ENCODE measurements around the gene SKAP1. TPM values are rescaled to one million over a fixed set of nuclear protein-coding genes. Genes with fewer than 3 reads are reported as not detected.
"Not testable (repeated sequence)": the region's sequence is repeated elsewhere in the genome, so short reads cannot be mapped to it uniquely, and the experiment has no call there.

The SKAP1 gene
- total RNA-seq, 2 donors from 2014 or later: 136 to 138 TPM

DNA sequence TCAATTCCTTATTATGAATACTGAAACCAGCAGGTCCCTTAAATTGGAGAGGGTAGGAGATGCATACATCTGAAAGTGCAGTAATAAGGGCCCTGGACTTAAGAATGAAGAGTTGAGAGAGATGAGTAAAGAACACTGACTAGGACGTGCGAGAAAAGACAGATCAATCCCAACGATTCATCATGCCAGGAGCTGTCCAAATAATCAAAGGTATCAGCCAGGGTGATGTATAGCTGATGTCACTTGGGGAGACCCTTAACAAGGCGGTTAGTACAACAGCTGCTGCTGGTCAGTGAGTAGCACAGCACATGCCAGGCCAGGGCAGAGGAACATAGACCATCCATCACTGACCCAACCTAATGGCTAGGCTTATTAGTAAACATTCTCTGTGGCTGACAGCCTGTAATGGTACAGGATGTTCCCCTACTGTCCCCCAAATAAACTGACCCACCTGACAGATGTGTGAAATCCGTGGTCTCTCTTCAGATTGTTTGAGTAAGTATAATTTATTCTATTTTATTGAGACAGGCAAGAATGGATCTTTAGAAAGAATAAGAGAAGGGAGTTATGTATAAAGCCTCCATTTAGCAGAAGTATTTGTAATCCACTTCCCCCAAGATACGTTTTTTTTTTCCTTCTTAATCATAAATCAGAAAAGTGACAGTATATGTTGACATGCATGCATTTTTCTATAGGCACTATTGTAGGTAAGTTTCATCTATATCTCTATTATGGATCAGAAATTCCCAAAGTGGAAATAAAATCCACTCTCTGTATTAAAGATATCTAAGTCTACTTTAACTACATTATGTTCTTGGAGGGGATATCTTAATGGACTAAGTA, 204.1 kb downstream of the SKAP1 start:
- Mint-ChIP-seq H3K4me1 (peaks cover 20% of the 10 kb centered on the region), H3K4me3 (no peak overlapping the region), H3K27me3 (no peaks in the 10 kb centered on the region), H3K36me3 (ENCODE audit: low read depth) (no peaks in the 10 kb centered on the region), H3K27ac (peak overlapping the region; percentile 43)
- DNase-seq (no peak), ATAC-seq (no peak)
- H3K9me3 ChIP-seq (ENCODE audit: control insufficient read depth, low read length, poor library complexity, severe bottlenecking): no peaks in the 10 kb centered on the region

DNA sequence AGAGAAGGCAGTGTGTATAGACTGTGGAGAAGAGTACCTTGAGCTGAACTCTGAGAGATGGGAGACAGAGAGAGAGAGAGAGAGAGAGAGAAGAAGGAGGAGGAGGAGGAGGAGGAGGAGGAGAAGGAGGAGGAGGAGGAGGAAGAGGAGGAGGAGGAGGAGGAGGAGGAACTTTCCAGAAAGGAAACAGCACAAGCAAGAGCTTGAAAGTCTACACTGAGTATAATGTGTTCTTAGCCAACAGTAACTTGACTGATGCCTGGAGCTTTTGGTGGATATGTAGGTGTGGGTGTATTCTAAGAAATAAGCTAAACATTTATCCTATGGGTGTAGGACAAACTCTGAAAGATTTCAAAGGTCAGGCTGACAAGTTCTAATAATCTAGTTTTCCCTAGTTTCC, 206.1 kb downstream of the SKAP1 start:
- Mint-ChIP-seq H3K27ac (no peak overlapping the region), H3K36me3 (ENCODE audit: low read depth) (no peaks in the 10 kb centered on the region), H3K4me3 (no peak overlapping the region), H3K27me3 (no peaks in the 10 kb centered on the region), H3K4me1 (peaks cover 25% of the 10 kb centered on the region)
- H3K9me3 ChIP-seq (ENCODE audit: control insufficient read depth, low read length, poor library complexity, severe bottlenecking): no peaks in the 10 kb centered on the region
- no peak for ATAC-seq
- DNase-seq: no peak

DNA sequence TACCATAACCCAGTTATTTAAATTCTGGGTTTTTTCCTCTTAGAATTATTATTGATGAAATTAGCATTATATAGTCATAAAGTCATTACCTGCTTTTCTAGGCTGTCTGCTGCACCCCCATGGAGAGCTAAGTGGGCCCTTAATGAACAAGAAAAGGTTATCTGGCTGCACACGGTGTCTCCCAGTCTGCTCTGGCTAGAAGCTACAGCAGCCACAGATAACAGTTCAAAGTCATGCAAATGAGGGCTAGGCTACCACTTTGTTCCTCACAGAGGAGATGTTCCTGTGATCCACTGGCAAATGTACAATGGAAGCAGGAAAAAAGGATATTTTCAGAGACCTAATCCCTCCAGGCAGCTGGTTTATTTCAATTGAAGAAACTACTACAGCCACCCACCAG, 210.4 kb downstream of the SKAP1 start:
- no peak overlapping the region for H3K4me3 Mint-ChIP-seq
- ATAC-seq: no peak
- H3K27me3 Mint-ChIP-seq: no peaks in the 10 kb centered on the region
- no peaks in the 10 kb centered on the region for H3K36me3 Mint-ChIP-seq (ENCODE audit: low read depth)
- H3K27ac Mint-ChIP-seq: no peak overlapping the region
- no peaks in the 10 kb centered on the region for H3K9me3 ChIP-seq (ENCODE audit: control insufficient read depth, low read length, poor library complexity, severe bottlenecking)
- peaks cover 22% of the 10 kb centered on the region for H3K4me1 Mint-ChIP-seq
- no peak for DNase-seq

DNA sequence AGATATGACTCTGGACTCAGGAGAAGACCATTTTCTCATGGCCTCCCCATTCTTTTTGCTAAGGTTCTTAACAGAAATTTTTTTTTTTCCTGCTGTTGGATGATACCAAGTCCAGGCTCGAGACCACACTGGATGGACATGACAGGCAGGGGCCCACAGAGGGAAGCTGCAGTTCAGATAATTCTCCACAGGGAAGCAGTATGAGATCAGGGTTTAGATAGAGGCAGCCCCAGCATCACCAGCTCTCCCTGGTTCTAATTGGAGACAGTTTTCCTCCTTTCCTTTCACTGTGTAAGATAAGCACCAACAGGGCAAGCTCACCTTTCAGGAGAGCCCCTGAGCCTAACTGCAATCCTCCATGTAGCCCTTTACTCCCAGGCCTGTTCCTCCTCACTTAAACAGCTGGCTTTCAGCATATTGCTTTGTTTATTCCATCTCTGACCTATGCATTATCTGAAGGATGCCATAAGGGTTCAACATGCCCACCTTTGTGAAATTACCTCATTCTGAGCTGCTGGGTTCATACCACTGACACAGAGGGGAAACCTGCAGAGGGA, 214.4 kb downstream of the SKAP1 start:
- DNase-seq (no peak), ATAC-seq (no peak)
- Mint-ChIP-seq H3K36me3 (ENCODE audit: low read depth) (no peaks in the 10 kb centered on the region), H3K4me1 (peaks cover 28% of the 10 kb centered on the region), H3K27ac (no peak overlapping the region), H3K27me3 (no peaks in the 10 kb centered on the region), H3K4me3 (no peak overlapping the region)
- H3K9me3 ChIP-seq (ENCODE audit: control insufficient read depth, low read length, poor library complexity, severe bottlenecking): no peaks in the 10 kb centered on the region

DNA sequence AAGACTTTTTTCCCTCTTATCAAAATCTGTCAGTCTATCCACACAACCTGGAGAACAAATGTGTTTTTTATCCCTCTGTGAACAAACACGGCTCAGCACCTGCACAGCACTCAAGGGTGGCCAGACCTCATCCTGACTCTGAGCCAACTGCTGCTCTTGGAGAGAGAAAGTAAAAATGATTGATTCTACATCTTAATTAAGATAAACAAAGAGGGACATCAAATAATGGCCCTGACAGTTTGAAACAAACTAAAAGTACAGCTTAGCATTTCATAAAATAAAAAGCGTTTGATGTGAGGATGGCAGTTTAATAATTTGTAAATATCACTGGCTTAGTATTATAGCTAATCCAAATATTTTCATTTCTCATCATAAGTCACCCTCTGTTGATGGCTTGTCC, 216.2 kb downstream of the SKAP1 start:
- Mint-ChIP-seq H3K4me1 (peaks cover 31% of the 10 kb centered on the region), H3K4me3 (no peak overlapping the region), H3K36me3 (ENCODE audit: low read depth) (no peaks in the 10 kb centered on the region), H3K27me3 (no peaks in the 10 kb centered on the region), H3K27ac (no peak overlapping the region)
- H3K9me3 ChIP-seq (ENCODE audit: control insufficient read depth, low read length, poor library complexity, severe bottlenecking): no peaks in the 10 kb centered on the region
- DNase-seq (no peak), ATAC-seq (no peak)

DNA sequence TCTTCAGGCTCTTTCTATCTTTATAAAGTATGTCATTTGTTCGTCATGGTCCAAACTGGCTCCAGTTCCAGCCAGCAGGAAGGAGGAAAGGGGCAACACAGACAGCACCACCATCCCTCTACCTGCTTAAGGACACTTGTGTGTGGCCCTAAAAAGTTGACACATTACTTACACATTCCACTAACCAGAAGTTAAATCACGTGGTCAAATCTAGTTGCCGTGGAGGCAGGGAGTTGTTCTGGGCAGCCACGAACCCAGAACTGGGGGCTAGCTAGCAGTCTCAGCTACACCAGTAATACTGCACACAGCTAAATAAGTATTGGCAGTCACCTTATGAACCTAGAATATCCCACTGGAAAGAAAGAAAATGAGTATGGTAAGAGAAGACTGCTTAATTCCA, 218.2 kb downstream of the SKAP1 start:
- H3K9me3 ChIP-seq (ENCODE audit: control insufficient read depth, low read length, poor library complexity, severe bottlenecking): no peaks in the 10 kb centered on the region
- ATAC-seq (no peak), DNase-seq (no peak)
- H3K36me3 Mint-ChIP-seq (ENCODE audit: low read depth): no peaks in the 10 kb centered on the region
- peak overlapping the region; percentile 61 for H3K27ac Mint-ChIP-seq
- H3K27me3 Mint-ChIP-seq: no peaks in the 10 kb centered on the region
- no peak overlapping the region for H3K4me3 Mint-ChIP-seq
- H3K4me1 Mint-ChIP-seq: peaks cover 26% of the 10 kb centered on the region

DNA sequence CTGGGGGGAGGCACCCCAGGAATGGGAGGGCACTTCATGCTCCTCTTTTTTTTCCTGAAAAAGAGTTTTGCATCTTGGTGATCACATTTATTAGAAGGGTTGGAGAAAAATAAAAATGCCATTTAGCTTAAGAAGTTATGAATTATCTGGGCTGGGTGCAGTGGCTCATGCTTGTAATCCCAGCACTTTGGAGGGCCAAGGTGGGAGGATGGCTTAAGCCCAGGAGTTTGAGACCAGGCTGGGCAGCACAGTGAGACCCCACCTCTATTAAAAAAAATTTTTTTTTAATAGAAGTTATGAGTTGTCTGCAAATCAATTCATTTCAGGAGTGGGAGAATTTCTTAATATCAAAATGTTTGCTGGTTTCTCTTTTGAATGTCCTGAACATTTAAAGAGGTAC, 219.0 kb downstream of the SKAP1 start:
- H3K27me3 Mint-ChIP-seq: no peaks in the 10 kb centered on the region
- H3K27ac Mint-ChIP-seq: no peak overlapping the region
- no peaks in the 10 kb centered on the region for H3K36me3 Mint-ChIP-seq (ENCODE audit: low read depth)
- ATAC-seq (no peak), DNase-seq (no peak)
- H3K9me3 ChIP-seq (ENCODE audit: control insufficient read depth, low read length, poor library complexity, severe bottlenecking): no peaks in the 10 kb centered on the region
- H3K4me1 Mint-ChIP-seq: peaks cover 25% of the 10 kb centered on the region
- H3K4me3 Mint-ChIP-seq: no peak overlapping the region

DNA sequence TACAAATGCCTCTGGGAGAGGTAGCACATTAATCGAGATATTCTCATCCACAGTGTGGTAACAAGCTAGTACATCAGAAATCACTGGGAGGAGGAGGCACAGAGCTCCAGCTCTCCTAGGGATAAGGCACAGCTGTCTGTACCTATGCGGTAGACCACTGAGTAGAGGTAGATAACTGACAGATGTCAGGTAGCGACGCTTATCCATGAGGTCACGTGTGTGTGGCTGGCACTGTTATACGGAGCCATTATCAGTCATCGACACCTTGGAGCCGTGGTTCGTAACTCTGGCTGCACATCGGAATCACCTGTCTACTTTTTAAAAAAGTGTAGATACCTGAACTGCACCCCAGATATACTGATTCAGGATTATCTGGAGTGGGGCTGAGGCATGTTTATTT, 220.0 kb downstream of the SKAP1 start:
- Mint-ChIP-seq H3K27ac (peak overlapping the region; percentile 60), H3K4me1 (peaks cover 24% of the 10 kb centered on the region), H3K27me3 (no peaks in the 10 kb centered on the region), H3K4me3 (no peak overlapping the region), H3K36me3 (ENCODE audit: low read depth) (peaks cover 3% of the 10 kb centered on the region)
- DNase-seq (no peak), ATAC-seq (no peak)
- no peaks in the 10 kb centered on the region for H3K9me3 ChIP-seq (ENCODE audit: control insufficient read depth, low read length, poor library complexity, severe bottlenecking)

DNA sequence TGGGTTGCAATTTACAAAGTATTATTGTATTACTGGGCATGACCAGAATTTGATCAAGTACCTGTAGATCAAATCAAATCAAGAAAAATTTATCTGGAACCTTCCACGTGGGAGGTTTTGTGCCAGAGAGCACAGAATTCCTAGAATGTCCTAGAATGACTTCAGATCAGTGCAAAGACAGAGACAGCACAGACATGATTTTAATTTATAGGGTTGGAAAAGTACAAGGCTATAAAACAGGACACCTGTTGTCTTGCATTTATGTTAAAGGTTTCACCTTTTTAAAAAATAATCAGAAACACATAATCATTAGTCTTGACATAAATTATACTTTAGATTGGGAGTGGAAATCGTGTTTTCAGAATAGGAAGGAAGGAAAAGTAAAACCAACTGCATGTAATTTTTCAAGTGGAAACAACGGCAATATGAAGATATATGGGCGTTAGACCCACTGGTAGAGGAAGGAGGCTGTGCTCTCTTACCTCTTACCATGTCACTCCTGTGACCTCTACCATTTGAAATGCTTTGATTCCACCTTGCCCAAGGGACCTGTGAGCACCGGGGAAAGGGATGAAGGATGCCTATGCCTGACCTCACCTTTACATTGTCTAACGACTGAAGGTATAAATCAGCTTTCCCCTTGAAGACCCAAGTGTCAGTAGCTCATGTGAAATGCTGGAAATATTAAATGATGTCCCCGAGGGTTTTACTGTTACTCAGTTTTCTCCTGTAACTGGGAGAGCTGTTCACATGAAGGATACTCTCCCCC, 222.1 kb downstream of the SKAP1 start:
- H3K27me3 Mint-ChIP-seq: no peaks in the 10 kb centered on the region
- no peak overlapping the region for H3K27ac Mint-ChIP-seq
- H3K4me1 Mint-ChIP-seq: peaks cover 24% of the 10 kb centered on the region
- peaks cover 3% of the 10 kb centered on the region for H3K36me3 Mint-ChIP-seq (ENCODE audit: low read depth)
- H3K9me3 ChIP-seq (ENCODE audit: control insufficient read depth, low read length, poor library complexity, severe bottlenecking): no peaks in the 10 kb centered on the region
- ATAC-seq (no peak), DNase-seq (no peak)
- no peak overlapping the region for H3K4me3 Mint-ChIP-seq

DNA sequence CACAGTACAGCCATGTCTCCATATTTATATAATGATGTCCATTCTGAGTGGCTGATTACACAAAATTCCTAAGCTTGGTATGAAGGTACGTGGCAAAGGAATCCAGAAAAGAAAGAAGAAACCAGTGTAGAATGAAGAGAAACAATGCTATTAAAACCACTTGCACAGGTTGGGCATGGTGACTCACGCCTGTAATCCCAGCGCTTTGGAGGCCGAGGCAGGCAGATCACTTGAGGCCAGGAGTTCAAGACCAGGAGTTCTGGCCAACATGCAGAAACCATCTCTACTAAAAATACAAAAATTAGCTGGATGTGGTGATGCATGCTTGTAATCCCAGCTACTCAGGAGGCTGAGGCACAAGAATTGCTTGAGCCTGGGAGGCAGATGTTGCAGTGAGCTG, 223.0 kb downstream of the SKAP1 start:
- ATAC-seq; H3K9me3 ChIP-seq (ENCODE audit: control insufficient read depth, low read length, poor library complexity, severe bottlenecking); H3K4me3 Mint-ChIP-seq; H3K27ac Mint-ChIP-seq; H3K36me3 Mint-ChIP-seq (ENCODE audit: low read depth); H3K27me3 Mint-ChIP-seq; DNase-seq: not testable (repeated sequence)
- H3K4me1 Mint-ChIP-seq: peaks cover 27% of the 10 kb centered on the region

DNA sequence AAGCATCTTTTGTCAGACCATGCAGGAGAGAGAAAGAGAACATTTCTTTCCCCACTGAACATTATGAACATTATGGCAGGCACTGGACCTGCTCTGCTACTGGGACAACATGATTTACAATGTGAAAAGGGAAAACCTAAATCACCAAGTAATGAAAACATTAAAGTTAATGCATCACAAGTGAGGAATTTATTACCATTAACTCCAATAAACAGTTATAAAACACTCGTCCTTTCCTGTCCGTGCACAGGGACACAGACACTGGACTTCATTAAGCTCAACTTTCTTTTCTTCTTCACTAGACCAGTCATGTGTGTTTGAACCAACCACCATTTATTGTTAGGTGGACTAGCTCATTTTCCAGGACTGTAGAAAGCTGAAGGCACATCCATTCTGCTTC, 227.1 kb downstream of the SKAP1 start:
- ATAC-seq: no peak
- Mint-ChIP-seq H3K27me3 (no peaks in the 10 kb centered on the region), H3K27ac (peak overlapping the region; percentile 8), H3K4me1 (peaks cover 34% of the 10 kb centered on the region), H3K4me3 (no peak overlapping the region), H3K36me3 (ENCODE audit: low read depth) (peaks cover 9% of the 10 kb centered on the region)
- H3K9me3 ChIP-seq (ENCODE audit: control insufficient read depth, low read length, poor library complexity, severe bottlenecking): no peaks in the 10 kb centered on the region
- no peak for DNase-seq

DNA sequence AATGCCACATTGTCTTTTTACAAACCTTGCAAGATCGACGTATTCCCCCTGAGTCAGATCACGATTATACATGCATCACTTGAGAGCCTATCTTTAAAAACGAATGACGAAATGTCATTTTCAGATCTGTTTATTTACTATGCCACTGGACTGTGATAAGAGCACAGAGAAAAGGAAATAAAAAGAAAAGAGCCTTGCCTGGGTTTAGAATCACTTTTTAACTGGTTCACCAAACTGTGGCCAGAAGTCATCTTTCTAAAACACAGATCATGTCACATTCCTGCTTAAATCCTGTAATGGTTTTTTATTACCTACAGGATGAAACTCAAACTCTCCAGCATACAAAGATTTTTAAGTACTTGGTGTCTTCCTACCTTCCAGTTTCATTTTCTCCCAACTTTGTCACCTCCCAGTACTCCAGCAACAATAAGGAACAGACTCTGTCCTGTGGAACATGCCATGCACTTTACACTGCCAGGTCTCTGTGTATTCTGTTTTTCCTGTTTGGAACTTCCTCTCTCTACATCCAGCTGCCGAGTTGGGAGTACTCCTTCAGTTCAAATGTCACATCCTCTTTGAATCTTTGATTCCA, 231.0 kb downstream of the SKAP1 start:
- Mint-ChIP-seq H3K27ac (peak overlapping the region; percentile 45), H3K36me3 (ENCODE audit: low read depth) (peaks cover 12% of the 10 kb centered on the region), H3K4me1 (peaks cover 50% of the 10 kb centered on the region), H3K4me3 (no peak overlapping the region), H3K27me3 (no peaks in the 10 kb centered on the region)
- no peak for DNase-seq
- no peak for ATAC-seq
- no peaks in the 10 kb centered on the region for H3K9me3 ChIP-seq (ENCODE audit: control insufficient read depth, low read length, poor library complexity, severe bottlenecking)

DNA sequence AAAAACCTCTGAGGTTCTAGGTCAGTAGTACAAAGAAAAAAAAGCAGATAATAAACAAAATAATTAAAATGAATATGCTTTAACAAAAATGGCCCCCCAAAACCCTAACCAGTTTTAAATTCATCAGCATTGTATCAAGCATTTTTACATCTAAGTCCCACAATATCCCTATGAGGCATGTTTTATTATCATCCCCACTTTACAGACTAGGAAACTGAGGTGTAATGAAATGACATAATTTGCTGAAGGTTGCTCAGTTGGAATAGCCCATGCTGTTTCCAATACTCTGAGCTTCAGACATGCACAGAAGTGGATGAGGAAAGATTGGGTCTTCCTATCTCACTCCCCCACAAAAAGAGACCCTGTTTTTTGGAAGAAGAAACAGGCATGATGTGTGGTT, 234.1 kb downstream of the SKAP1 start:
- no peak for DNase-seq
- H3K27ac Mint-ChIP-seq: peak overlapping the region; percentile 68
- peaks cover 15% of the 10 kb centered on the region for H3K36me3 Mint-ChIP-seq (ENCODE audit: low read depth)
- no peak overlapping the region for H3K4me3 Mint-ChIP-seq
- ATAC-seq: no peak
- H3K27me3 Mint-ChIP-seq: no peaks in the 10 kb centered on the region
- H3K9me3 ChIP-seq (ENCODE audit: control insufficient read depth, low read length, poor library complexity, severe bottlenecking): no peaks in the 10 kb centered on the region
- H3K4me1 Mint-ChIP-seq: peaks cover 54% of the 10 kb centered on the region

Data from T-helper 17 cell (primary cell).